HepG2 (cell line): ENCODE results near the gene CFAP221. TPM values are rescaled to one million over a fixed set of nuclear protein-coding genes. Genes with fewer than 3 reads are reported as not detected.

Experiments
- ADNP ChIP-seq: sonication (generic); formaldehyde crosslinking; IDR thresholded peaks from 2 replicates; pipeline ENCODE4 v1.4.0; 2020; ENCODE audit warnings: missing genetic modification reagents
- ASH2L ChIP-seq: fragments of 300-600, 200-600 bp; sonication (generic); IDR thresholded peaks from 2 replicates; pipeline ENCODE4 v1.7.0; 2017; ENCODE audit warnings: low read depth, mild to moderate bottlenecking, moderate library complexity, mixed read lengths, low read length; ENCODE audit not compliant: insufficient read length
- CBX1 ChIP-seq: IDR thresholded peaks from one replicate; pipeline ENCODE4 v1.6.1; 2016; ENCODE audit warnings: antibody characterized with exemption, low read depth
- CBX5 ChIP-seq: sonication (generic); formaldehyde crosslinking; IDR thresholded peaks from 2 replicates; pipeline ENCODE4 v1.4.0; 2020; ENCODE audit warnings: missing genetic modification reagents, borderline replicate concordance
- KDM2A ChIP-seq: sonication (generic); formaldehyde crosslinking; IDR thresholded peaks from 2 replicates; pipeline ENCODE4 v1.4.0; 2020; ENCODE audit warnings: low read depth, missing genetic modification reagents, borderline replicate concordance
- NFE2L1 ChIP-seq: sonication (generic); formaldehyde crosslinking; IDR thresholded peaks from 2 replicates; pipeline ENCODE4 v1.4.0; 2020; ENCODE audit warnings: missing genetic modification reagents, mild to moderate bottlenecking, borderline replicate concordance
- NR1H2 ChIP-seq: sonication (generic); formaldehyde crosslinking; IDR thresholded peaks from 2 replicates; pipeline ENCODE4 v1.8.1; 2022; ENCODE audit warnings: low read depth, missing genetic modification reagents, borderline replicate concordance
- SAP130 ChIP-seq: IDR thresholded peaks from 2 replicates; pipeline ENCODE4 v1.6.1; 2016; ENCODE audit warnings: low read depth
- SIX1 ChIP-seq: sonication (generic); formaldehyde crosslinking; IDR thresholded peaks from 2 replicates; pipeline ENCODE4 v1.4.0; 2020; ENCODE audit warnings: missing genetic modification reagents, borderline replicate concordance
- ZFP36L2 ChIP-seq: sonication (generic); formaldehyde crosslinking; IDR thresholded peaks from 2 replicates; pipeline ENCODE4 v1.4.0; 2020; ENCODE audit warnings: missing genetic modification reagents
- ZNF205 ChIP-seq: IDR thresholded peaks from 2 replicates; pipeline ENCODE4 v1.6.1; 2018; ENCODE audit warnings: missing biosample characterization, missing genetic modification reagents
- ZNF646 ChIP-seq: sonication (generic); formaldehyde crosslinking; IDR thresholded peaks from 2 replicates; pipeline ENCODE4 v1.9.0; 2021; ENCODE audit warnings: mild to moderate bottlenecking, missing genetic modification reagents
- ZSCAN21 ChIP-seq: sonication (generic); formaldehyde crosslinking; IDR thresholded peaks from 2 replicates; pipeline ENCODE4 v1.8.0; 2022; ENCODE audit warnings: mild to moderate bottlenecking, missing genetic modification reagents, moderate library complexity, borderline replicate concordance
- ZSCAN25 ChIP-seq: sonication (generic); formaldehyde crosslinking; IDR thresholded peaks from 2 replicates; pipeline ENCODE4 v1.8.0; 2022; ENCODE audit warnings: mild to moderate bottlenecking, missing genetic modification reagents
- polyA plus RNA-seq, 8 experiments: library from polyadenylated mRNA; depleted of rRNA in 3 of 8; stranded (reverse) in 7 of 8; unstranded in 1 of 8; fragments of >200 nt; fragmentation: Illumina TruSeq in 4 of 8; extraction: Trizol in 4 of 8; gene quantifications; 2 replicates each; pipeline versions ENCODE4 v1.2.1 to v1.2.3, GENCODE V29; 2011 to 2016; ENCODE audit warnings: low read depth in 4 of 8, missing spikeins in 1 of 8, mixed read lengths in 1 of 8; ENCODE audit not compliant: insufficient read depth in 1 of 8
- total RNA-seq, 5 experiments: library from RNA; depleted of rRNA; stranded (reverse); fragments of >200 nt; fragmentation: Illumina TruSeq; extraction: Trizol; gene quantifications; 2 replicates each; pipeline ENCODE4 v1.2.3, GENCODE V29; 2016; ENCODE audit warnings: low read depth in 1 of 5
- TF ChIP-seq, protein P1 (sequence below): sonication (generic); formaldehyde crosslinking; IDR thresholded peaks from 2 replicates; pipeline ENCODE4 v1.4.0; 2020; ENCODE audit warnings: mild to moderate bottlenecking, missing genetic modification reagents
- TF ChIP-seq, protein P2 (sequence below): sonication (generic); formaldehyde crosslinking; IDR thresholded peaks from 2 replicates; pipeline ENCODE4 v1.5.0; 2020; ENCODE audit warnings: mild to moderate bottlenecking, missing genetic modification reagents
- TF ChIP-seq, protein P3 (sequence below): sonication (generic); formaldehyde crosslinking; IDR thresholded peaks from 2 replicates; pipeline ENCODE4 v1.4.0; 2020; ENCODE audit warnings: missing genetic modification reagents, borderline replicate concordance
- TF ChIP-seq, protein P4 (sequence below): sonication (generic); formaldehyde crosslinking; IDR thresholded peaks from 2 replicates; pipeline ENCODE4 v1.4.0; 2020; ENCODE audit warnings: missing genetic modification reagents

The CFAP221 gene
- total and polyA plus RNA-seq, 2 of the 13 experiments (the other 11 are each of a cell fraction or from before 2014, with no cell fraction given) = not detected

DNA sequence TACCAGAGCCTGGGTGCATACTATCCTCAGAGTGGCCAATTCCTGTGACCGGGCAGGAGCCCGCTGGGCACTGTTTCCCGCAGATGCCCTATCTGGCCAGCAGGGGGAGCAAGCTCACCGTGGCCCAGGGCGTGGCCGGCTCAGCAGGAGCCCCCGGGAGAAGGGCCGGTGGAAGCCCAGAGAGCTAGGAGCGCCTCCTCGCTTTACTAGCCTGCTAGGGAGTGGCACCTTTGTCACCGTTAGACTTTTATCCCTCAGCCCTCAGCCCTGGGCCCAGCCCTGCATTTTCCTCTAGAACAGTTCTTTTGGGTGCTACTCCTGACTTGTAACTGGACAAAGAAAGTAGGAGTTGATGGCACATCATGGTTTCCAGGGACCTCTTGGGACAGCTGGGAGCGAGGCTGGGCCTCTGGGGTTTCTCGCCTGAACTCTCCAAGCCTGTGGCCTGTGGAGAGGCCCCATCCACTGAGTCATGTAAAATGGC, 158.7 kb downstream of the CFAP221 start (continued):
- TF ChIP-seq SIX1 (CRISPR knock-in tag) (no peak), ZFP36L2 (CRISPR knock-in tag) (no peak), CBX5 (no peak), ZNF646 (CRISPR knock-in tag) (no peak), ZNF205 (CRISPR knock-in tag) (peak; percentile 79), ZSCAN21 (CRISPR knock-in tag) (no peak), ZSCAN25 (CRISPR knock-in tag) (peak; percentile 41; the same call in 1 of the 2 replicates), SAP130 (CRISPR knock-in tag) (peak; percentile 57), ADNP (CRISPR knock-in tag) (no peak), ASH2L (no peak), CBX1 (no peak), NR1H2 (CRISPR knock-in tag) (no peak), NFE2L1 (CRISPR knock-in tag) (no peak), KDM2A (peak; percentile 75; the same call in 1 of the 2 replicates)
- TF ChIP-seq, protein P1, sequence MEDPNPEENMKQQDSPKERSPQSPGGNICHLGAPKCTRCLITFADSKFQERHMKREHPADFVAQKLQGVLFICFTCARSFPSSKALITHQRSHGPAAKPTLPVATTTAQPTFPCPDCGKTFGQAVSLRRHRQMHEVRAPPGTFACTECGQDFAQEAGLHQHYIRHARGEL (CRISPR knock-in tag) = no peak
- TF ChIP-seq, protein P2, sequence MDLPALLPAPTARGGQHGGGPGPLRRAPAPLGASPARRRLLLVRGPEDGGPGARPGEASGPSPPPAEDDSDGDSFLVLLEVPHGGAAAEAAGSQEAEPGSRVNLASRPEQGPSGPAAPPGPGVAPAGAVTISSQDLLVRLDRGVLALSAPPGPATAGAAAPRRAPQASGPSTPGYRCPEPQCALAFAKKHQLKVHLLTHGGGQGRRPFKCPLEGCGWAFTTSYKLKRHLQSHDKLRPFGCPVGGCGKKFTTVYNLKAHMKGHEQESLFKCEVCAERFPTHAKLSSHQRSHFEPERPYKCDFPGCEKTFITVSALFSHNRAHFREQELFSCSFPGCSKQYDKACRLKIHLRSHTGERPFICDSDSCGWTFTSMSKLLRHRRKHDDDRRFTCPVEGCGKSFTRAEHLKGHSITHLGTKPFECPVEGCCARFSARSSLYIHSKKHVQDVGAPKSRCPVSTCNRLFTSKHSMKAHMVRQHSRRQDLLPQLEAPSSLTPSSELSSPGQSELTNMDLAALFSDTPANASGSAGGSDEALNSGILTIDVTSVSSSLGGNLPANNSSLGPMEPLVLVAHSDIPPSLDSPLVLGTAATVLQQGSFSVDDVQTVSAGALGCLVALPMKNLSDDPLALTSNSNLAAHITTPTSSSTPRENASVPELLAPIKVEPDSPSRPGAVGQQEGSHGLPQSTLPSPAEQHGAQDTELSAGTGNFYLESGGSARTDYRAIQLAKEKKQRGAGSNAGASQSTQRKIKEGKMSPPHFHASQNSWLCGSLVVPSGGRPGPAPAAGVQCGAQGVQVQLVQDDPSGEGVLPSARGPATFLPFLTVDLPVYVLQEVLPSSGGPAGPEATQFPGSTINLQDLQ = no peak
- TF ChIP-seq, protein P3, sequence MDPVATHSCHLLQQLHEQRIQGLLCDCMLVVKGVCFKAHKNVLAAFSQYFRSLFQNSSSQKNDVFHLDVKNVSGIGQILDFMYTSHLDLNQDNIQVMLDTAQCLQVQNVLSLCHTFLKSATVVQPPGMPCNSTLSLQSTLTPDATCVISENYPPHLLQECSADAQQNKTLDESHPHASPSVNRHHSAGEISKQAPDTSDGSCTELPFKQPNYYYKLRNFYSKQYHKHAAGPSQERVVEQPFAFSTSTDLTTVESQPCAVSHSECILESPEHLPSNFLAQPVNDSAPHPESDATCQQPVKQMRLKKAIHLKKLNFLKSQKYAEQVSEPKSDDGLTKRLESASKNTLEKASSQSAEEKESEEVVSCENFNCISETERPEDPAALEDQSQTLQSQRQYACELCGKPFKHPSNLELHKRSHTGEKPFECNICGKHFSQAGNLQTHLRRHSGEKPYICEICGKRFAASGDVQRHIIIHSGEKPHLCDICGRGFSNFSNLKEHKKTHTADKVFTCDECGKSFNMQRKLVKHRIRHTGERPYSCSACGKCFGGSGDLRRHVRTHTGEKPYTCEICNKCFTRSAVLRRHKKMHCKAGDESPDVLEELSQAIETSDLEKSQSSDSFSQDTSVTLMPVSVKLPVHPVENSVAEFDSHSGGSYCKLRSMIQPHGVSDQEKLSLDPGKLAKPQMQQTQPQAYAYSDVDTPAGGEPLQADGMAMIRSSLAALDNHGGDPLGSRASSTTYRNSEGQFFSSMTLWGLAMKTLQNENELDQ (CRISPR knock-in tag) = peak; percentile 21; the same call in 1 of the 2 replicates
- TF ChIP-seq, protein P4, sequence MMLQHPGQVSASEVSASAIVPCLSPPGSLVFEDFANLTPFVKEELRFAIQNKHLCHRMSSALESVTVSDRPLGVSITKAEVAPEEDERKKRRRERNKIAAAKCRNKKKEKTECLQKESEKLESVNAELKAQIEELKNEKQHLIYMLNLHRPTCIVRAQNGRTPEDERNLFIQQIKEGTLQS (CRISPR knock-in tag) = no peak
